DMS114 treated with DMSO at 0.1 percent for 48 hours (cell line): ENCODE data around the gene FOXO3.
"Not testable (repeated sequence)": the region's sequence is repeated elsewhere in the genome, so short reads cannot be mapped to it uniquely, and the experiment has no call there.

ENCODE experiments used
- DNase-seq: peaks from one replicate; lab custom pipeline; 2025; ENCODE audit not compliant: unreplicated experiment; lab: John Stamatoyannopoulos, UW

Gene FOXO3

GRCh38 chr6:108560463-108561308 lies at the start of gene FOXO3:
Gene FOXO3, plus strand, starts transcription at chr6:108560917. Its CDS starts 292 bp downstream, at chr6:108561209.
- DNase-seq, result peak; percentile 28

- peak; percentile 5 for DNase-seq
Measured at GRCh38 chr6:108518714-108519576, 41.8 kb upstream of the FOXO3 start.

- DNase-seq, result no peak
Measured at GRCh38 chr6:108521616-108522107, 39.1 kb upstream of the FOXO3 start.

- DNase-seq, result no peak
Measured at GRCh38 chr6:108523697-108524096, 37.0 kb upstream of the FOXO3 start.

- no peak for DNase-seq
Measured at GRCh38 chr6:108524528-108525248, 36.0 kb upstream of the FOXO3 start.

- peak; percentile 38 for DNase-seq
Measured at GRCh38 chr6:108526739-108527174, 34.0 kb upstream of the FOXO3 start.

GRCh38 chr6:108528878-108529277 lies 31.8 kb upstream of the FOXO3 start:
- DNase-seq, result no peak

GRCh38 chr6:108531332-108531731 lies 29.4 kb upstream of the FOXO3 start:
- DNase-seq, result no peak

- no peak for DNase-seq
Measured at GRCh38 chr6:108535114-108535742, 25.5 kb upstream of the FOXO3 start.

GRCh38 chr6:108535920-108536535 lies 24.7 kb upstream of the FOXO3 start:
- DNase-seq, result not testable (repeated sequence)

- peak; percentile 64 for DNase-seq
Measured at GRCh38 chr6:108541843-108542759, 18.6 kb upstream of the FOXO3 start.

- no peak for DNase-seq
Measured at GRCh38 chr6:108543175-108543940, 17.4 kb upstream of the FOXO3 start.

GRCh38 chr6:108544606-108545005 lies 16.1 kb upstream of the FOXO3 start:
- no peak for DNase-seq

GRCh38 chr6:108546079-108547049 lies 14.4 kb upstream of the FOXO3 start:
- no peak for DNase-seq

GRCh38 chr6:108549241-108549640 lies 11.5 kb upstream of the FOXO3 start:
- DNase-seq, result no peak

- DNase-seq, result no peak
Measured at GRCh38 chr6:108549741-108550140, 11.0 kb upstream of the FOXO3 start.

GRCh38 chr6:108550256-108550655 lies 10.5 kb upstream of the FOXO3 start:
- no peak for DNase-seq
